ENCODE data around the gene VPS26C.

The VPS26C gene

DNA sequence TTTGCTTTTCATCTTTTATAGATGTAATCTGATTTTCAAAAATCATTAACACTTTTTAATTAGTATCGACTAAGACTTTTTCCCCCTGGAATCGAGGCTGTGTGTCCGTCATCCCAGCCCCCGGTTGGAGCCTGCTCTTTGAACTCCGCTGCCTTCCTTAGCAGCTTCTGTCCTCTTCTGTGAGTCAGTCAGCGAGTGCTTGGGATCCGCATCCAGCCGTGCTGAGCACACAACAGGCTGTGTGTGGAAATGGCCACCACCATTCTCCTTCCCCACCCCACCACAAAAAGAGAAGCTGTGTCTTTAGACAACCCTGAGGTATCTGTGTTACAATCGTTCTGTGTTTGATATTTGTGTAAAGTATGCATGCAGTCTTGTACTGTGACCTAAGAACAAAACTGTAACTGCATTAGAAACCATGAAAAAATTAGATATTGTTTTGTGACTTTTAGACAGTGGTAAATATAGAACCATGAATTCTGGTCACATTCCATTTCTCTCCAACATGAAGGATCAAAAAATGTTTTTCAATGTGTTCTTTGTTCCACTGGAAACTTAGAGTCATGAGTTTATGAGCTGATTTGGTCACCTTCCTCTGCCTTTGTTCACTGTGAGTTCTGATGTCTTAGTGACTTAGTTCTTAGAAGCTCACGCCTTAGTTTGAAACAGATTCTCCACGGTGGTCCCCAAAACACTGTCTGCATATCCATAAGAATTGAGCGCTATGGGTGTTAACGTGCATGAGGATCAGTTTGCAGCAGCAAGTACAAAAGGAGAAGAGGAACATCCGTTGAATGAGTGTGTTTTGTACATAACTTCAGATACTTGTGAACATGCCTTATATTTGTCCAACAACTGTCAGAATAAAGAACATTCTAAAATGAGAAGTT lies 64.7 kb downstream of the VPS26C start:
- DNase-seq (ENCODE audit: low read depth in 2 of 2): no peak

- no peak for DNase-seq (ENCODE audit: low read depth in 2 of 2)
Observed at GRCh38 chr21:37200641-37201480, 66.3 kb downstream of the VPS26C start.

- no peak for DNase-seq (ENCODE audit: low read depth in 2 of 2)
Observed at GRCh38 chr21:37199057-37199924, 67.8 kb downstream of the VPS26C start.

- DNase-seq (ENCODE audit: low read depth in 2 of 2): no peak
Observed at GRCh38 chr21:37197746-37198145, 69.4 kb downstream of the VPS26C start.

GRCh38 chr21:37196847-37197246 lies 70.3 kb downstream of the VPS26C start:
- no peak for DNase-seq (ENCODE audit: low read depth in 2 of 2)

- no peak for DNase-seq (ENCODE audit: low read depth in 2 of 2)
Observed at GRCh38 chr21:37195610-37196009, 71.5 kb downstream of the VPS26C start.

DNA sequence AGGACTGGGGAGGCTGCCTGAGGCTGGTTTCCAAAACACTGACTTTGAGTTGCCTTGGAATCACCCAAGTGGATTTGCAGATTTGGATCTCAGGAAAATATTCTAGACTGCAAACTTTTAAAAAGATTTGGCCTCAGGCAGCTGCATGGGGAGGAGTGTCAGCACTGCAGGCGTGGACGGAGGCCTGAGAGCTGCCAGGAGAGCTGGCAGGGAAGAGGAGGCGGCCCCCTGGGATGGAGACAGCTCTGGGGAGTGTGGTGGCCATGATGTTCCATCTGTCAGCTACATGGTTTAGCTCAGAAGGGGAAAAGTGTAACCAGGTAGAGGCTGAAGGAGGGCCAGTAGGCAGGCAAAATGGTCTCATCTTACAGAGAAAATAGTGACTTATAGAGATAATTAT lies 72.1 kb downstream of the VPS26C start:
- DNase-seq (ENCODE audit: low read depth in 2 of 2): no peak

DNA sequence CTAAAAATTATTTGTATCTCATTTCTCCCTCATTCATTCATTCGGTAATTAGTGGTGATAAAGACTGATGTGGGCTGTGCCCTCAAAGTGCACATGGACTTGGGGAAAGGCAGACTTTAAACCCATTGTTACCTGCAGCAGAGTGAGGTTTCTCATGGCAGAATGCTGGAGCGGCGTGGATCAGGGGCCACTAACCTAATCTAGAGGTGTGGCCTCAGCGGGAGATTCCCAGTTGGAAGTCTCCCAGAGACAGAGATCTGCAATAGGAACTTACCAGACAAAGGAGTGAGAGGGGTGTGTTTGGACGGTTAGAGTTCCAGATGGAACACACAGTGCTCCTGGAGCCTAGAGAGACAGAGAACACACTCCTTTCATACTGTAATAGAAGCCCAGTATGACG lies 73.5 kb downstream of the VPS26C start:
- no peak for DNase-seq (ENCODE audit: low read depth in 2 of 2)

- no peak for DNase-seq (ENCODE audit: low read depth in 2 of 2)
Observed at GRCh38 chr21:37193006-37193405, 74.1 kb downstream of the VPS26C start.

GRCh38 chr21:37192019-37192418 lies 75.1 kb downstream of the VPS26C start:
- DNase-seq (ENCODE audit: low read depth in 2 of 2): no peak

DNA sequence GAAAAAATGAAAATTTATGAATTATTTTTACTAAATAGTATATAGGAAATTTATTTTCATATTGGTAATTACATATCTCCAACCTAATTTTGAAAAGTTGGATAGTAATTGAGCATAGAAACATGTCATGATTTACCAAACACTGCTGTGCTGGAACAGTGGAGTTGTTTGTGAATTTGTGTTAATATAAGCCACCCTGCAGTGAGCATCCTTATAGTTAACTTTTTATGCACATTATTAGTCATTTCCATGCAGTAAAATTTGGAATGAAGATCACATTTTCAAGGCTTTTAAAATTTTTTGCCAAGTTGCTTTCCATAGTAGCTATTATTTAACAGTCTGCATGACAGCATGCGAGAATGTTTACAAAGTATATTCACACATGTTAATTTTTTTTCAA lies 78.3 kb downstream of the VPS26C start:
- no peak for DNase-seq (ENCODE audit: low read depth in 2 of 2)

GRCh38 chr21:37186983-37187382 lies 80.2 kb downstream of the VPS26C start:
- no peak for DNase-seq (ENCODE audit: low read depth in 2 of 2)

- DNase-seq (ENCODE audit: low read depth in 2 of 2): no peak
Observed at GRCh38 chr21:37184784-37185593, 82.1 kb downstream of the VPS26C start.

DNA sequence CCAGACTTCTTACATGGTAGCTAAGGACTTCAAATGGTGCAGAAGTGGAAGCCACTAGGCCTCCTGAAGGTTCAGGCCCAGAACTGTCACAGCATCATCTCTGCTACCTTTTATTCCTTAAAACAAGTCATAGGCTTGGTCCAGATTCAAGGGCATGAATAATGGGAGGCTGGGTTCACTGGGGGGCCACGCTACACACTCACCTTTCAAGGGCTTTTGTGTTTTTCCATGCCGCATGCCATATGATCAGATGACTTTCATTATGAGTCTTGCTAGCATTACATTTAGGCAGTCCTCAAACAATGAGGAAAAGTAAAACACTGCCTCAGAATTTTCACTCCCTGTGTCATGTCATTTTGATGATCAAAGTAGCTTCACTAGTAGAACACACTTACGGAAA lies 83.4 kb downstream of the VPS26C start:
- DNase-seq (ENCODE audit: low read depth in 2 of 2): no peak

- no peak for DNase-seq (ENCODE audit: low read depth in 2 of 2)
Observed at GRCh38 chr21:37182222-37182621, 84.9 kb downstream of the VPS26C start.

DNA sequence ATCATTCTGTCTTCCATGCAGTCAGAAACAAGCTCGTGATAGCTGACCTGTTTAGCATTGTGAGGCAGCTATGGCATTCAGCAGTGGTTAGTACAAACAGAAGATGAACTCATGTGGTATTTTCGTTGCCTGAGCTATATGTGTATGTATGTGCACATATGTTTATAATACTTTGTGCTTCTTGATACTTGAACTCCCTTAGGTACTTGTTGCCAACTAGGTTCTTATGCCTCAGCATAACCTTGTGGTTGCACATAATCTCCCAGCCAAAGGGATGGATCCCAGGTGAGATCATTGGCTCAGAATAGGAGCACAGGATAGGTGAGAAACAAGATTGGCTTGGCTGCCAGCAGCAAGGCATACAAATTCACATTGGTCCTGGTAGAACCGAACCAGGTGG lies 86.1 kb downstream of the VPS26C start:
- DNase-seq (ENCODE audit: low read depth in 2 of 2): no peak

- DNase-seq (ENCODE audit: low read depth in 2 of 2): no peak
Observed at GRCh38 chr21:37176716-37177115, 90.4 kb downstream of the VPS26C start.

All from fibroblast of skin of left quadriceps (primary cell).